Right cardiac atrium (tissue), 5 donors: Measurements from ENCODE around the gene WT1. TPM values are rescaled to one million over a fixed set of nuclear protein-coding genes. Genes with fewer than 3 reads are reported as not detected.
A peak's percentile ranks its signal among the peaks of the same experiment; 100 is the strongest.
"Not testable (repeated sequence)": the region's sequence is repeated elsewhere in the genome, so short reads cannot be mapped to it uniquely, and the experiment has no call there.

ENCODE experiments used
- ATAC-seq, 2 donors: fragments of 200-7000 bp; cut with Tn5 transposase; one replicate each; pipeline versions ENCODE4 v1.8.0 to v1.9.1; 2020; ENCODE audit warnings: moderate library complexity in 2 of 2, mild to moderate bottlenecking in 1 of 2
- DNase-seq, 3 donors: peaks; one replicate each; pipeline ENCODE4 v3.0.0-alpha.2; 2020
- H3K27ac ChIP-seq: one replicate; pipeline ENCODE4 v1.5.1; 2013; ENCODE audit warnings: mild to moderate bottlenecking, low read length, control low read depth, moderate library complexity
- H3K27me3 ChIP-seq: one replicate; pipeline ENCODE4 v1.6.1; 2013; ENCODE audit not compliant: control insufficient read depth, insufficient read depth
- H3K4me1 ChIP-seq: one replicate; pipeline ENCODE4 v1.6.1; 2013; ENCODE audit warnings: low read length; ENCODE audit not compliant: control insufficient read depth, insufficient read depth
- H3K4me3 ChIP-seq: one replicate; pipeline ENCODE4 v1.5.1; 2013; ENCODE audit warnings: low read length, control low read depth
- H3K9me3 ChIP-seq: one replicate; pipeline ENCODE4 v1.6.1; 2013; ENCODE audit warnings: low read length; ENCODE audit not compliant: control insufficient read depth
- WGBS: extraction: QIAGEN DNeasy Blood & Tissue Kit; methylation state at CpG from one replicate; pipeline ENCODE4 v1.1.7; 2013; 5-methylcytosine and 5-hydroxymethylcytosine counted together
- intact Hi-C, 4 donors: fragments of 100-400 bp; cut with DNase I; formaldehyde crosslinking; loops; one replicate each; pipeline versions ENCODE4 v1.11.0 to v1.14.0; 2022 to 2023
- polyA plus RNA-seq: library from polyadenylated mRNA; stranded (reverse); fragments of 200-250 nt; gene quantifications from one replicate; pipeline ENCODE4 v1.2.3, GENCODE V29; 2013
- total RNA-seq, 4 donors: library from RNA; stranded (reverse); fragmentation: NEBNext Ultra II Directional; extraction: Animal tissue kit (Norgen Biotek cat#: 25700); gene quantifications; one replicate each; pipeline ENCODE4 v1.2.1, GENCODE V29; 2021
- donor health status: healthy with polysubstance abuse.
- donor health status: DM: no; HTN: yes; CAD: no.
- donor health status: DM: no; HTN: no; CAD: no.
- donor health status: DM: no; HTN: yes; CAD: no; lungs with severe emphysema.
- donor health status: DM: yes; HTN: yes; CAD: no.

The WT1 gene
- total and polyA plus RNA-seq, 5 donors, result 1.4 to 3.0 (median 2.0) TPM

- H3K9me3 ChIP-seq, result no peaks in the 10 kb centered on the region
- 46% methylated on average over 2 of the region's 2 CpGs for WGBS
- intact Hi-C loops, result no loop called here
- DNase-seq (no peak), ATAC-seq (peak; percentile 53 to 82)
- no peaks in the 10 kb centered on the region for H3K4me1 ChIP-seq
- no peak overlapping the region for H3K4me3 ChIP-seq
- no peak overlapping the region for H3K27ac ChIP-seq
- no peaks in the 10 kb centered on the region for H3K27me3 ChIP-seq
These were observed 49.3 kb downstream of the WT1 start for GRCh38 chr11:32385998-32386397.

GRCh38 chr11:32382339-32383049 is 52.8 kb downstream of the WT1 start:
- no peak overlapping the region for H3K27ac ChIP-seq
- ATAC-seq, result no peak
- no peaks in the 10 kb centered on the region for H3K9me3 ChIP-seq
- no peaks in the 10 kb centered on the region for H3K27me3 ChIP-seq
- no peaks in the 10 kb centered on the region for H3K4me1 ChIP-seq
- H3K4me3 ChIP-seq, result no peak overlapping the region
- intact Hi-C loops, result no loop called here
- no peak for DNase-seq
- 54% methylated on average over 10 of the region's 10 CpGs for WGBS

- no peak for DNase-seq
- H3K9me3 ChIP-seq, result no peaks in the 10 kb centered on the region
- intact Hi-C loops, result no loop called here
- H3K27ac ChIP-seq, result no peak overlapping the region
- H3K27me3 ChIP-seq, result no peaks in the 10 kb centered on the region
- H3K4me3 ChIP-seq, result no peak overlapping the region
- 89% methylated on average over 9 of the region's 9 CpGs for WGBS
- no peaks in the 10 kb centered on the region for H3K4me1 ChIP-seq
- ATAC-seq, result no peak
These were observed 54.2 kb downstream of the WT1 start for GRCh38 chr11:32381179-32381578.

GRCh38 chr11:32379719-32380118 is 55.6 kb downstream of the WT1 start:
- DNase-seq, result no peak
- Histone ChIP-seq H3K27me3 (no peaks in the 10 kb centered on the region), H3K9me3 (no peaks in the 10 kb centered on the region), H3K27ac (no peak overlapping the region), H3K4me3 (no peak overlapping the region), H3K4me1 (no peaks in the 10 kb centered on the region)
- intact Hi-C loops, result no loop called here
- 41% methylated on average over 10 of the region's 10 CpGs for WGBS
- no peak for ATAC-seq

GRCh38 chr11:32375826-32376225 is 59.5 kb downstream of the WT1 start:
- no peak for DNase-seq
- 44% methylated on average over 1 of the region's 1 CpG for WGBS
- Histone ChIP-seq H3K27ac (no peak overlapping the region), H3K9me3 (no peaks in the 10 kb centered on the region), H3K27me3 (no peaks in the 10 kb centered on the region), H3K4me3 (no peak overlapping the region), H3K4me1 (no peaks in the 10 kb centered on the region)
- no peak for ATAC-seq
- intact Hi-C loops, result no loop called here

- Histone ChIP-seq H3K4me1 (no peaks in the 10 kb centered on the region), H3K4me3 (no peak overlapping the region), H3K9me3 (no peaks in the 10 kb centered on the region), H3K27me3 (no peaks in the 10 kb centered on the region), H3K27ac (no peak overlapping the region)
- WGBS, result 39% methylated on average over 13 of the region's 13 CpGs
- intact Hi-C loops, result no loop called here
- ATAC-seq, result peak in 1 of 2 donors; percentile 11
- peak in 1 of 3 donors; percentile 33 for DNase-seq
These were observed 61.1 kb downstream of the WT1 start for GRCh38 chr11:32374261-32374711.

GRCh38 chr11:32369987-32370386 is 65.4 kb downstream of the WT1 start:
- H3K4me3 ChIP-seq, intact Hi-C loops, H3K9me3 ChIP-seq, H3K4me1 ChIP-seq, H3K27ac ChIP-seq, DNase-seq, H3K27me3 ChIP-seq, ATAC-seq: not testable (repeated sequence)

GRCh38 chr11:32366666-32367065 is 68.7 kb downstream of the WT1 start:
- no peak overlapping the region for H3K27ac ChIP-seq
- intact Hi-C loops, result no loop called here
- no peaks in the 10 kb centered on the region for H3K27me3 ChIP-seq
- WGBS, result 91% methylated on average over 1 of the region's 1 CpG
- no peaks in the 10 kb centered on the region for H3K4me1 ChIP-seq
- DNase-seq, result no peak
- no peaks in the 10 kb centered on the region for H3K9me3 ChIP-seq
- ATAC-seq, result no peak
- H3K4me3 ChIP-seq, result no peak overlapping the region

GRCh38 chr11:32365192-32365591 is 70.1 kb downstream of the WT1 start:
- intact Hi-C loops, result no loop called here
- no peak for DNase-seq
- Histone ChIP-seq H3K27me3 (no peaks in the 10 kb centered on the region), H3K9me3 (no peaks in the 10 kb centered on the region), H3K4me1 (no peaks in the 10 kb centered on the region), H3K27ac (no peak overlapping the region), H3K4me3 (no peak overlapping the region)
- 86% methylated on average over 4 of the region's 4 CpGs for WGBS
- ATAC-seq, result no peak

GRCh38 chr11:32358729-32359128 is 76.6 kb downstream of the WT1 start:
- ATAC-seq (peak; percentile 51 to 92), DNase-seq (peak; percentile 37 to 82 (median 64))
- H3K9me3 ChIP-seq, result no peaks in the 10 kb centered on the region
- H3K4me3 ChIP-seq, result no peak overlapping the region
- WGBS, result 38% methylated on average over 13 of the region's 13 CpGs
- H3K27ac ChIP-seq, result no peak overlapping the region
- intact Hi-C loops, result no loop called here
- H3K4me1 ChIP-seq, result no peaks in the 10 kb centered on the region
- no peaks in the 10 kb centered on the region for H3K27me3 ChIP-seq

- DNase-seq (no peak), ATAC-seq (no peak)
- 57% methylated on average over 6 of the region's 6 CpGs for WGBS
- Histone ChIP-seq H3K4me3 (no peak overlapping the region), H3K4me1 (no peaks in the 10 kb centered on the region), H3K27me3 (no peaks in the 10 kb centered on the region), H3K9me3 (no peaks in the 10 kb centered on the region), H3K27ac (no peak overlapping the region)
- intact Hi-C loops, result no loop called here
These were observed 81.5 kb downstream of the WT1 start for GRCh38 chr11:32353884-32354283.

- Histone ChIP-seq H3K4me3 (no peak overlapping the region), H3K27ac (no peak overlapping the region), H3K27me3 (no peaks in the 10 kb centered on the region), H3K4me1 (no peaks in the 10 kb centered on the region), H3K9me3 (no peaks in the 10 kb centered on the region)
- intact Hi-C loops, result no loop called here
- 16% methylated on average over 1 of the region's 1 CpG for WGBS
- DNase-seq (no peak), ATAC-seq (no peak)
These were observed 86.8 kb downstream of the WT1 start for GRCh38 chr11:32348502-32348901.
